ENCODE results near the gene NOD2.

- TF ChIP-seq CTCF (IDR thresholded peaks at IDR 0.05; ENCODE audit: insufficient read depth, low read depth, low read length) (no peak), EZH2 (IDR thresholded peaks at IDR 0.05; ENCODE audit: insufficient read depth, low read length) (no peak)
These were observed 54.0 kb downstream of the NOD2 start for GRCh38 chr16:50747207-50747956.

Measured in astrocyte (in vitro differentiated cells and primary cell).